IMR-90 (cell line): ENCODE results near the gene RASSF3. TPM values are rescaled to one million over a fixed set of nuclear protein-coding genes. Genes with fewer than 3 reads are reported as not detected.

Source experiments
- ATAC-seq: fragments of 200-7000 bp; cut with Tn5 transposase; 2 replicates; pipeline ENCODE4 v1.9.1; 2020; ENCODE audit warnings: low read depth, mild to moderate bottlenecking, moderate library complexity
- BruUV-seq: library from RNA; stranded (reverse); fragments of 400-500 nt; replicated peaks from 2 replicates; lab custom pipeline; 2021; lab: Mats Ljungman, UMichigan
- CTCF ChIA-PET: fragments of 300-600 bp; formaldehyde crosslinking; extraction: SDS; loops from one replicate; lab custom pipeline; 2021; ENCODE audit warnings: antibody characterized with exemption; lab: Yijun Ruan, JAX
- POLR2A ChIA-PET: fragments of 300-600 bp; sonication (Branson Sonifier 250); formaldehyde crosslinking; loops from one replicate; lab custom pipeline; 2022; ENCODE audit warnings: antibody characterized with exemption; ENCODE audit not compliant: unreplicated experiment; lab: Charles Lee
- DNase-seq: peaks from one replicate; pipeline ENCODE4 v3.0.0; 2013
- H2AFZ ChIP-seq: replicated peaks from 2 replicates; pipeline ENCODE3; 2013; ENCODE audit warnings: low read length, mild to moderate bottlenecking; ENCODE audit not compliant: poor library complexity
- H2AK5ac ChIP-seq: 2 replicates; pipeline ENCODE4 v1.6.1; 2013; ENCODE audit warnings: low read depth, low read length, inconsistent platforms
- H2AK9ac ChIP-seq: replicated peaks from 2 replicates; pipeline ENCODE3; 2013; ENCODE audit warnings: mild to moderate bottlenecking, low read depth, low read length, moderate library complexity; ENCODE audit not compliant: poor library complexity
- H2BK120ac ChIP-seq: 2 replicates; pipeline ENCODE4 v1.6.1; 2013; ENCODE audit warnings: low read depth, low read length, inconsistent platforms
- H2BK15ac ChIP-seq: 3 replicates; pipeline ENCODE4 v1.6.1; 2013; ENCODE audit warnings: low read depth, low read length, inconsistent platforms
- H2BK20ac ChIP-seq: 2 replicates; pipeline ENCODE4 v1.6.1; 2013; ENCODE audit warnings: low read depth, mild to moderate bottlenecking, inconsistent platforms, low read length, moderate library complexity
- H2BK5ac ChIP-seq: 2 replicates; pipeline ENCODE4 v1.6.1; 2013; ENCODE audit warnings: mild to moderate bottlenecking, low read depth, low read length, inconsistent platforms; ENCODE audit not compliant: poor library complexity, severe bottlenecking
- H3K14ac ChIP-seq: replicated peaks from 2 replicates; pipeline ENCODE4 v1.6.1; 2013; ENCODE audit warnings: low read depth, low read length, inconsistent platforms
- H3K18ac ChIP-seq: 2 replicates; pipeline ENCODE4 v1.6.1; 2013; ENCODE audit warnings: low read depth, low read length, control low read depth
- H3K23ac ChIP-seq: 2 replicates; pipeline ENCODE4 v1.6.1; 2013; ENCODE audit warnings: low read depth, low read length, inconsistent platforms
- H3K27ac ChIP-seq: 2 replicates; pipeline ENCODE4 v1.5.1; 2013; ENCODE audit warnings: mild to moderate bottlenecking, control low read depth, low read length; ENCODE audit not compliant: insufficient read depth
- H3K27me3 ChIP-seq: 2 replicates; pipeline ENCODE4 v1.6.1; 2013; ENCODE audit warnings: low read length; ENCODE audit not compliant: control insufficient read depth, insufficient read depth
- H3K36me3 ChIP-seq: 2 replicates; pipeline ENCODE4 v1.6.1; 2013; ENCODE audit warnings: low read length, mixed read lengths; ENCODE audit not compliant: control insufficient read depth, insufficient read depth
- H3K4ac ChIP-seq: 2 replicates; pipeline ENCODE4 v1.6.1; 2013; ENCODE audit warnings: low read depth, low read length, inconsistent platforms
- H3K4me1 ChIP-seq: 2 replicates; pipeline ENCODE4 v1.6.1; 2013; ENCODE audit warnings: low read length, mixed read lengths; ENCODE audit not compliant: control insufficient read depth, insufficient read depth
- H3K4me2 ChIP-seq: 2 replicates; pipeline ENCODE4 v1.6.1; 2013; ENCODE audit warnings: low read depth, mild to moderate bottlenecking, control low read depth, low read length, moderate library complexity
- H3K4me3 ChIP-seq: 2 replicates; pipeline ENCODE4 v1.5.1; 2013; ENCODE audit warnings: low read depth, mild to moderate bottlenecking, control low read depth, low read length, moderate library complexity; ENCODE audit not compliant: insufficient read depth
- H3K56ac ChIP-seq: 2 replicates; pipeline ENCODE4 v1.6.1; 2013; ENCODE audit warnings: low read length, inconsistent platforms; ENCODE audit not compliant: insufficient read depth; ENCODE audit errors: extremely low read depth
- H3K79me1 ChIP-seq, 2 experiments: 2 replicates each; pipeline ENCODE4 v1.6.1; 2013; ENCODE audit warnings: low read length in 2 of 2, inconsistent platforms in 1 of 2, low read depth in 1 of 2
- H3K9ac ChIP-seq: 2 replicates; pipeline ENCODE4 v1.6.1; 2013; ENCODE audit warnings: low read depth, low read length, control low read depth
- H3K9me1 ChIP-seq: 2 replicates; pipeline ENCODE4 v1.6.1; 2013; ENCODE audit warnings: low read length, inconsistent platforms; ENCODE audit not compliant: insufficient read depth
- H3K9me3 ChIP-seq: 2 replicates; pipeline ENCODE4 v1.6.1; 2013; ENCODE audit warnings: low read length; ENCODE audit not compliant: control insufficient read depth, insufficient read depth
- H4K20me1 ChIP-seq: 2 replicates; pipeline ENCODE4 v1.6.1; 2013; ENCODE audit warnings: low read length, inconsistent platforms; ENCODE audit not compliant: insufficient read depth
- H4K5ac ChIP-seq: 2 replicates; pipeline ENCODE4 v1.6.1; 2013; ENCODE audit warnings: mild to moderate bottlenecking, low read depth, low read length, control low read depth
- H4K8ac ChIP-seq, 2 experiments: 2 replicates each; pipeline ENCODE4 v1.6.1; 2013; ENCODE audit warnings: low read depth in 2 of 2, low read length in 2 of 2, control low read depth in 1 of 2, inconsistent platforms in 1 of 2
- H4K91ac ChIP-seq: 2 replicates; pipeline ENCODE4 v1.6.1; 2013; ENCODE audit warnings: low read depth, low read length, inconsistent platforms; ENCODE audit not compliant: insufficient read depth
- ELK1 ChIP-seq: fragments of 150-350 bp; IDR thresholded peaks from 2 replicates; pipeline ENCODE4 v1.6.1; 2016; ENCODE audit warnings: low read depth, mild to moderate bottlenecking, low read length, moderate library complexity, borderline replicate concordance
- FOS ChIP-seq: fragments of 150-350 bp; IDR thresholded peaks from 2 replicates; pipeline ENCODE4 v1.6.1; 2016; ENCODE audit warnings: low read depth, low read length
- MAZ ChIP-seq: IDR thresholded peaks from 2 replicates; pipeline ENCODE4 v1.6.1; 2012; ENCODE audit warnings: low read depth, mild to moderate bottlenecking, low read length, improper control_type of control experiment, moderate library complexity, borderline replicate concordance
- MXI1 ChIP-seq: IDR thresholded peaks from 2 replicates; pipeline ENCODE4 v1.6.1; 2012; ENCODE audit warnings: low read depth, mild to moderate bottlenecking, low read length, moderate library complexity, borderline replicate concordance
- NFE2L2 ChIP-seq: fragments of 150-350 bp; IDR thresholded peaks from 2 replicates; pipeline ENCODE4 v1.6.1; 2016; ENCODE audit warnings: low read depth, mild to moderate bottlenecking, low read length
- POLR2A ChIP-seq: IDR thresholded peaks from 2 replicates; pipeline ENCODE4 v1.6.1; 2012; ENCODE audit warnings: mild to moderate bottlenecking, low read depth, low read length
- RFX5 ChIP-seq: IDR thresholded peaks from 2 replicates; pipeline ENCODE4 v1.8.0; 2012; ENCODE audit warnings: low read depth, mild to moderate bottlenecking, low read length, moderate library complexity
- USF2 ChIP-seq: fragments of 150-350 bp; IDR thresholded peaks from 2 replicates; pipeline ENCODE4 v1.6.1; 2017; ENCODE audit warnings: mild to moderate bottlenecking, antibody characterized with exemption, low read length, low read depth
- WGBS, 2 experiments: methylation state at CpG; one replicate each; pipeline versions ENCODE4 v1.1.5 to v1.1.7; 2013; ENCODE audit warnings: missing lambda C conversion rate in 2 of 2; ENCODE audit not compliant: insufficient read length in 1 of 2; ENCODE audit errors: extremely low coverage in 2 of 2; 5-methylcytosine and 5-hydroxymethylcytosine counted together
- dilution Hi-C: fragments of 300-500 bp; cut with HindIII; formaldehyde crosslinking; loops from one replicate; pipeline ENCODE4 v1.14.3; 2018; ENCODE audit warnings: low sequenced_read_pairs; ENCODE audit not compliant: unreplicated experiment
- in situ Hi-C: fragments of 300-500 bp; cut with MboI; formaldehyde crosslinking; loops from 3 replicates; pipeline ENCODE4 v1.14.3; 2019; ENCODE audit warnings: low sequenced_read_pairs, inconsistent platforms, mixed read lengths
- intact Hi-C: fragments of 100-400 bp; cut with micrococcal nuclease; formaldehyde crosslinking; loops from 2 replicates; pipeline ENCODE4 v1.10.0; 2022
- polyA plus RNA-seq, 3 experiments: library from polyadenylated mRNA; depleted of rRNA; stranded (reverse); fragments of >200 nt; gene quantifications; 2 replicates each; pipeline ENCODE4 v1.2.3, GENCODE V29; 2012; ENCODE audit warnings: low replicate concordance in 1 of 3
- total RNA-seq: library from RNA; depleted of rRNA; stranded (reverse); fragments of >200 nt; gene quantifications from 2 replicates; pipeline ENCODE4 v1.2.3, GENCODE V29; 2012

The RASSF3 gene
- total and polyA plus RNA-seq, 2 of the 4 experiments (the other 2 are of a cell fraction) = 18.7 to 39.3 TPM

- no TSS peak for BruUV-seq
- Histone ChIP-seq H3K27me3 (no peaks in the 10 kb centered on the region), H3K4me3 (no peak overlapping the region), H4K5ac (no peak overlapping the region), H3K23ac (no peak overlapping the region), H3K56ac (no peak overlapping the region), H2AK5ac (no peak overlapping the region), H3K36me3 (peaks cover 26% of the 10 kb centered on the region), H4K91ac (no peak overlapping the region), H4K20me1 (no peaks in the 10 kb centered on the region), H4K8ac (0 out of 4 replicates have a peak overlapping the region, but pooled peaks of 1 of the 2 experiments have one; percentile 6), H2BK15ac (no peak overlapping the region), H2AFZ (no peak overlapping the region), H3K18ac (no peak overlapping the region), H3K9ac (no peak overlapping the region), H2AK9ac (no peak overlapping the region), H3K4me2 (no peak overlapping the region), H3K9me3 (no peaks in the 10 kb centered on the region), H2BK20ac (no peak overlapping the region), H3K27ac (no peak overlapping the region; the same call in 1 of the 2 replicates), H3K79me1 (peaks cover 0 to 14% of the 10 kb centered on the region in 2 experiments; a peak in 2 of 4 replicates), H3K4ac (no peak overlapping the region), H2BK120ac (no peak overlapping the region), H3K9me1 (peaks cover 2% of the 10 kb centered on the region), H3K4me1 (peaks cover 4% of the 10 kb centered on the region; the same call in 1 of the 2 replicates), H3K14ac (0 out of 2 replicates have a peak overlapping the region, but pooled peaks have one; percentile 41), H2BK5ac (no peak overlapping the region)
- ATAC-seq (peak; percentile 58; the same call in 1 of the 2 replicates), DNase-seq (peak; percentile 39)
- intact Hi-C loops = no loop called here
- dilution Hi-C loops = no loop called here
- in situ Hi-C loops = no loop called here
- ChIA-PET CTCF (interaction anchor here (1.5 to 1.7 kb wide), 2 partner anchors 9 to 51 kb away, joined by 4 to 5 read pairs; no protein-coding TSS in a partner anchor), POLR2A (interaction anchor here (0.6 kb wide), 1 partner anchor 119 kb away, joined by 8 read pairs; no protein-coding TSS in a partner anchor)
- WGBS, 2 experiments = no CpG with 5 or more reads among the region's 5 CpGs
- TF ChIP-seq NFE2L2 (no peak), MXI1 (no peak), ELK1 (no peak), FOS (no peak), USF2 (no peak), MAZ (no peak), RFX5 (no peak), POLR2A (no peak)
These were observed 134.3 kb downstream of the RASSF3 start for GRCh38 chr12:64744422-64745258.
